Measurements from ENCODE around the gene TH. TPM values are rescaled to one million over a fixed set of nuclear protein-coding genes. Genes with fewer than 3 reads are reported as not detected.
A peak's percentile ranks its signal among the peaks of the same experiment; 100 is the strongest.
"Not testable (repeated sequence)": the region's sequence is repeated elsewhere in the genome, so short reads cannot be mapped to it uniquely, and the experiment has no call there.

TH gene
- total RNA-seq, 1 donor: not detected

GRCh38 chr11:2180347-2180746, 8.7 kb upstream of the TH start:
- no peak for TF ChIP-seq CTCF (IDR thresholded peaks at IDR 0.05; ENCODE audit: insufficient read depth, low read depth, low read length)
- no peak overlapping the region for H3K4me3 ChIP-seq (ENCODE audit: low read depth, low read length)
- DNase-seq (ENCODE audit: low read depth): no peak

- TF ChIP-seq CTCF (IDR thresholded peaks at IDR 0.05; ENCODE audit: insufficient read depth, low read depth, low read length): no peak
- no peak overlapping the region for H3K4me3 ChIP-seq (ENCODE audit: low read depth, low read length)
- no peak for DNase-seq (ENCODE audit: low read depth)
Measured at GRCh38 chr11:2179516-2179915, 7.9 kb upstream of the TH start.

GRCh38 chr11:2178906-2179494, 7.4 kb upstream of the TH start:
- no peak overlapping the region for H3K4me3 ChIP-seq (ENCODE audit: low read depth, low read length)
- peak; percentile 21 for DNase-seq (ENCODE audit: low read depth)
- no peak for TF ChIP-seq CTCF (IDR thresholded peaks at IDR 0.05; ENCODE audit: insufficient read depth, low read depth, low read length)

- H3K4me3 ChIP-seq (ENCODE audit: low read depth, low read length); DNase-seq (ENCODE audit: low read depth): not testable (repeated sequence)
Measured at GRCh38 chr11:2178055-2178773, 6.6 kb upstream of the TH start.

GRCh38 chr11:2177076-2177475, 5.5 kb upstream of the TH start:
- no peak for DNase-seq (ENCODE audit: low read depth)
- H3K4me3 ChIP-seq (ENCODE audit: low read depth, low read length): no peak overlapping the region
- TF ChIP-seq CTCF (IDR thresholded peaks at IDR 0.05; ENCODE audit: insufficient read depth, low read depth, low read length): no peak

- TF ChIP-seq CTCF (IDR thresholded peaks at IDR 0.05; ENCODE audit: insufficient read depth, low read depth, low read length): no peak
- no peak overlapping the region for H3K4me3 ChIP-seq (ENCODE audit: low read depth, low read length)
- DNase-seq (ENCODE audit: low read depth): no peak
Measured at GRCh38 chr11:2176389-2176900, 4.8 kb upstream of the TH start.

- TF ChIP-seq CTCF (IDR thresholded peaks at IDR 0.05; ENCODE audit: insufficient read depth, low read depth, low read length): no peak
- no peak overlapping the region for H3K4me3 ChIP-seq (ENCODE audit: low read depth, low read length)
- no peak for DNase-seq (ENCODE audit: low read depth)
Measured at GRCh38 chr11:2175659-2176058, 4.0 kb upstream of the TH start.

Data from fibroblast of villous mesenchyme (primary cell).